Activated CD8-positive, alpha-beta T cell treated with anti-CD3 and anti-CD28 coated beads for 36 hours (primary cell): ENCODE results near the gene EDARADD. TPM values are rescaled to one million over a fixed set of nuclear protein-coding genes. Genes with fewer than 3 reads are reported as not detected.

Experiments used
- ATAC-seq: fragments of 200-7000 bp; cut with Tn5 transposase; one replicate; pipeline ENCODE4 v1.10.0; 2021; ENCODE audit warnings: mild to moderate bottlenecking, moderate library complexity
- CTCF ChIA-PET: fragments of 350-600 bp; sonication (Branson Sonifier 250); formaldehyde crosslinking; loops from one replicate; lab custom pipeline; 2021; ENCODE audit warnings: antibody characterized with exemption; lab: Charles Lee
- POLR2A ChIA-PET: fragments of 350-600 bp; sonication (Branson Sonifier 250); formaldehyde crosslinking; loops from one replicate; lab custom pipeline; 2021; ENCODE audit warnings: antibody characterized with exemption; lab: Charles Lee
- DNase-seq: peaks from one replicate; pipeline ENCODE4 v3.0.0-alpha.2; 2020
- H3K27ac Mint-ChIP-seq: one replicate; pipeline ENCODE4 v1.8.0; 2021; ENCODE audit warnings: mild to moderate bottlenecking, mixed read lengths
- H3K27me3 Mint-ChIP-seq: one replicate; pipeline ENCODE4 v1.8.0; 2021; ENCODE audit warnings: mixed read lengths
- H3K36me3 Mint-ChIP-seq: one replicate; pipeline ENCODE4 v1.8.0; 2021; ENCODE audit warnings: low read depth, mixed read lengths
- H3K4me1 Mint-ChIP-seq: one replicate; pipeline ENCODE4 v1.8.0; 2021; ENCODE audit warnings: low read depth, mixed read lengths
- H3K4me3 Mint-ChIP-seq: one replicate; pipeline ENCODE4 v1.8.0; 2021; ENCODE audit warnings: mild to moderate bottlenecking, moderate library complexity, mixed read lengths
- H3K9me3 Mint-ChIP-seq: one replicate; pipeline ENCODE4 v1.8.0; 2021; ENCODE audit warnings: mixed read lengths
- CTCF ChIP-seq: fragments of 200-600 bp; IDR thresholded peaks from one replicate; pipeline ENCODE4 v1.8.0; 2022; ENCODE audit warnings: antibody characterized with exemption, mild to moderate bottlenecking
- intact Hi-C: fragments of 100-400 bp; cut with micrococcal nuclease; formaldehyde crosslinking; loops from one replicate; pipeline ENCODE4 v1.10.0; 2022
- total RNA-seq, 2 experiments: library from RNA; stranded (reverse); gene quantifications; one replicate each; pipeline ENCODE4 v1.2.3, GENCODE V29; 2021

EDARADD gene
- total RNA-seq, 2 experiments from 2014 or later, result 1.7 to 3.0 TPM

GRCh38 chr1:236492378-236492777 lies 98.3 kb downstream of the EDARADD start:
- no peak for TF ChIP-seq CTCF
- no peaks in the 10 kb centered on the region for H3K36me3 Mint-ChIP-seq
- POLR2A ChIA-PET, result no interaction called here
- intact Hi-C loops, result no loop called here
- DNase-seq (no peak), ATAC-seq (no peak)
- no peaks in the 10 kb centered on the region for H3K9me3 Mint-ChIP-seq
- H3K4me3 Mint-ChIP-seq, result no peak overlapping the region
- H3K27ac Mint-ChIP-seq, result no peak overlapping the region
- CTCF ChIA-PET, result interaction anchor here (3.1 kb wide), 1 partner anchor 388 kb away, joined by 16 read pairs; no protein-coding TSS in a partner anchor
- H3K4me1 Mint-ChIP-seq, result peaks cover 2% of the 10 kb centered on the region
- H3K27me3 Mint-ChIP-seq, result peaks cover 33% of the 10 kb centered on the region

- POLR2A ChIA-PET, result no interaction called here
- ATAC-seq (no peak), DNase-seq (no peak)
- Mint-ChIP-seq H3K27ac (no peak overlapping the region), H3K9me3 (no peaks in the 10 kb centered on the region), H3K4me3 (no peak overlapping the region), H3K36me3 (no peaks in the 10 kb centered on the region), H3K27me3 (peaks cover 33% of the 10 kb centered on the region), H3K4me1 (peaks cover 2% of the 10 kb centered on the region)
- intact Hi-C loops, result no loop called here
- TF ChIP-seq CTCF, result no peak
- CTCF ChIA-PET, result no interaction called here
Observed at GRCh38 chr1:236494082-236494481, 100.0 kb downstream of the EDARADD start.

GRCh38 chr1:236494586-236495466 lies 100.7 kb downstream of the EDARADD start:
- TF ChIP-seq CTCF, result no peak
- Mint-ChIP-seq H3K4me1 (peaks cover 2% of the 10 kb centered on the region), H3K27ac (no peak overlapping the region), H3K9me3 (no peaks in the 10 kb centered on the region), H3K27me3 (peaks cover 30% of the 10 kb centered on the region), H3K4me3 (no peak overlapping the region), H3K36me3 (no peaks in the 10 kb centered on the region)
- ATAC-seq (no peak), DNase-seq (no peak)
- ChIA-PET CTCF (interaction anchor here (1.7 kb wide), 1 partner anchor 386 kb away, joined by 5 read pairs; no protein-coding TSS in a partner anchor), POLR2A (no interaction called here)
- intact Hi-C loops, result no loop called here

GRCh38 chr1:236495467-236496112 lies 101.5 kb downstream of the EDARADD start:
- TF ChIP-seq CTCF, result no peak
- Mint-ChIP-seq H3K4me3 (no peak overlapping the region), H3K4me1 (peaks cover 2% of the 10 kb centered on the region), H3K9me3 (no peaks in the 10 kb centered on the region), H3K27me3 (peaks cover 29% of the 10 kb centered on the region), H3K36me3 (no peaks in the 10 kb centered on the region), H3K27ac (no peak overlapping the region)
- DNase-seq (no peak), ATAC-seq (no peak)
- CTCF ChIA-PET, result interaction anchor here (1.2 to 1.7 kb wide), 2 partner anchors 11 to 387 kb away, joined by 3 to 5 read pairs; no protein-coding TSS in a partner anchor
- intact Hi-C loops, result no loop called here
- POLR2A ChIA-PET, result no interaction called here

- CTCF ChIA-PET, result no interaction called here
- peaks cover 14% of the 10 kb centered on the region for H3K27me3 Mint-ChIP-seq
Observed at GRCh38 chr1:236497908-236498307, 103.8 kb downstream of the EDARADD start.

More at GRCh38 chr1:236497908-236498307, 103.8 kb downstream of the EDARADD start:
- intact Hi-C loops, result no loop called here
- no peaks in the 10 kb centered on the region for H3K9me3 Mint-ChIP-seq
- H3K36me3 Mint-ChIP-seq, result no peaks in the 10 kb centered on the region
- no peak for TF ChIP-seq CTCF
- H3K4me1 Mint-ChIP-seq, result peaks cover 5% of the 10 kb centered on the region
- DNase-seq (no peak), ATAC-seq (no peak)
- no peak overlapping the region for H3K27ac Mint-ChIP-seq
- POLR2A ChIA-PET, result no interaction called here
- no peak overlapping the region for H3K4me3 Mint-ChIP-seq
